Activated CD4-positive, alpha-beta T cell treated with anti-CD3 and anti-CD28 coated beads, Interleukin-2, amount 50 U/mL, for 16 hours (primary cell): Measurements from ENCODE around the gene TMEM38B.
"Not testable (repeated sequence)": the region's sequence is repeated elsewhere in the genome, so short reads cannot be mapped to it uniquely, and the experiment has no call there.

Experiments used
- DNase-seq: peaks from one replicate; pipeline ENCODE4 v3.0.0-alpha.2; 2020

Gene TMEM38B

GRCh38 chr9:105683688-105684275 lies 10.6 kb upstream of the TMEM38B start:
- no peak for DNase-seq

DNA sequence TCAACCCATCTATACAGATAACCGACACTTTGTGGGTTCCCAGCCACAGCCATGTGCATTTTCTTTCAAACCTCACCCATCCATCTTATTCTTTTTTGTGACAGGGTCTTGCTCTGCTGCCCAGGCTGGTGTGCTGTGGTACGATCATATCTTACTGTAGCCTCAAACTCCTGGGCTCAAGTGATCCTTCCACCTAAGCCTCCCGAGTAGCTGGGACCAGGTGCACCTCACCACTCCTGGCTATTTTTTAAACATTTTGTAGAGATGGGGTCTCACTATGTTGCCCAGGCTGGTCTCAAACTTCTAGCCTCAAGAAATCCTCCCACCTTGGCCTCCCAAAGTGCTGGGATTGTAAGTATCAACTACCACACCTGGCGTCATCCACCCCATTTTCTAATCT lies 7.4 kb upstream of the TMEM38B start:
- DNase-seq = no peak

- DNase-seq = no peak
Measured at GRCh38 chr9:105690742-105691141, 3.6 kb upstream of the TMEM38B start.

- DNase-seq = peak; percentile 11
Measured at GRCh38 chr9:105693435-105694189, 729 bp upstream of the TMEM38B start.

DNA sequence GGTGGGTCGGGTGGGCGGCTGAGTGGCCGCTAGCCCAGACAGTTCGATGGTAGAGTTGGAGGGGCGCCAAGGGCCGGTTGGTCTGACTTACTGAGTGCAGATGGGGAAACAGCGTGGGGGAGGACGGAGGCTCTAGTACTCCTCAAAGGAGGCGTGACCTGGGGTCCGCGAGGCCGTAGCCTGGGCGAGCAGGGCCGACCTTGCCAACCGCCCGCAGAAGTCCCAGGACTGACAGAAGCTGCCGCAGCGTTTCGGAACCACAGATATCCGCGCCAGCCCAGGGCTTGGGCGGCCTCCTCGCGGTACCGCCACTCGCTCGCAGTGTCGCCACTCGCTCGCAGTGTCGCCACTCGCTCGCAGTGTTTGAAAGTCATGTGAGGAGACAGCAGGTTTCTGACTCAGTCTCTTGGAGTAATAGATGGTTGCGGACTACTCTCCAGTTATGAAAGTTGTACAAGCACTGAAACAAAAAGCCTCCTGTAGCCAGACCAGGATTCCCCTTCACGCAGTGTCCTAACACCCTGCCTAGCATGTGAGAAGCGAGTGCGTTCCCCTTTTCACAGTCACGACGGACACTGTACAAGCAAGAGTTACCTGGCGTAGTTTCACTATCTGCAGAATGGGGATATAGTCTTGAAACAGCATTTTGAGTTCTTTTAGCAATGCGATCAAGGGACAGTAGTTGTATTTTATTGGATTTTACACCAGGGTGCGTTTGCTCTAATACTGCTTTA lies 674 bp downstream of the TMEM38B start:
- peak; percentile 59 for DNase-seq

- no peak for DNase-seq
Measured at GRCh38 chr9:105696219-105696793, 2.0 kb downstream of the TMEM38B start.

- DNase-seq = no peak
Measured at GRCh38 chr9:105697871-105698270, 3.5 kb downstream of the TMEM38B start.

DNA sequence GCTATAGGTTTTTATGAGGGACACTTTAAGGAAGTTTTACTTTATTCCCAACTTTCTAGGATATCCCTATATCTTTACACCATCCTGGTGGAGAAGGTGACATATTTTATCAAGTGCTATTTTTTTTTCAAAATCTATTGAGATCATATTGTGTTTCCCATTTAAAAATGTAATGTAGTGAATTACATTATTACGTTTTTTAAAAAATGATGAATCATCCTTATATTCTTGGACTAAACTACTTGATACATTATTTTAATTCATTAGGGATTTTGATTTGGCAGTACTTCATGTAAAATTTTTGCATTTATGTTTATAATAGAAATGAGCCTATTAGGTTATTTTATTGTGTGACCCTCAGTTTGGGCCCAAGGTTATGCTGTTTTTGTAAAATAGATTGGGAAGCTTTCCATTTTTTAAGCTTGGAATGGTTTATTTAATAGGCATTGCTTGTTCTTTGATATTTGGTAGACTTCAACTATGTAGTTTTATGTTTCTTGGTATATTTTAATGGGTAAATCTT lies 4.1 kb downstream of the TMEM38B start:
- no peak for DNase-seq

GRCh38 chr9:105700668-105701067 lies 6.3 kb downstream of the TMEM38B start:
- no peak for DNase-seq

DNA sequence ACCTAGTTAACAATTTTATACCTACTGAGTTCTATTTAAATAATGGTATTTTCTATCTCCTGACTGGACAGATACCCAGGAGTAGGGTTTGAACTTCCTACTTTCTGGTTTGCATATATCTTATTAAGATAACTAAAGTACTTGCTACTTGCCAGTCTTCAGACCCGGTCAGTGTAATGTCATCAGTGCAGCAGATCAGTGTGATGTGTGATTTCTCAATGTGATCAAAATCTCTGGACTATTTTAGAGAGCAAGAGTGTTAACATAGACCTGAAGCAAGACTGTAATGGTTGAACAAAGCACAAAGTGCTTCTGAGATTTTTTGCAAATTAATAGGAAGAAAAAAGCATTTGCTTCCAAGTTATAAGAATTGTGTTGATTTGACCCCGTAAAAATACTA lies 6.8 kb downstream of the TMEM38B start:
- no peak for DNase-seq

DNA sequence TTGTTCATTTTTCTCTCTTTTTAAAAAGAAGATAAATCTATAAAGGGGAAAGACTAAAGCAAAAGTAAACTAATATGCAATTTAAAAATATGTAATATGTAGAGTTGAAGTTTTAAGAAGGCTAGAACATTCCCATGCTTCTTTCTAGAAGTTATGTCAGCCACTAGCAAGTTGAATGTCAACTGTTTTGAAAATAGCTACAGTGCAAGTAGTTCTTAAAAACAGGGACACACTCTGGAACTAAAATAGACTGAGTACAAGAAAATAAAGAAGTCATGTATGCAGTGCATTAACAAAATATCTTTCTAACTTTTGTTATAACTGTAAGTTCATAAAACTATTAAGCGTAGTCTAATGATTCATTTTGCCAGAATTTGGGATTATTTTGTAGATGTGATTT lies 7.9 kb downstream of the TMEM38B start:
- DNase-seq = no peak

DNA sequence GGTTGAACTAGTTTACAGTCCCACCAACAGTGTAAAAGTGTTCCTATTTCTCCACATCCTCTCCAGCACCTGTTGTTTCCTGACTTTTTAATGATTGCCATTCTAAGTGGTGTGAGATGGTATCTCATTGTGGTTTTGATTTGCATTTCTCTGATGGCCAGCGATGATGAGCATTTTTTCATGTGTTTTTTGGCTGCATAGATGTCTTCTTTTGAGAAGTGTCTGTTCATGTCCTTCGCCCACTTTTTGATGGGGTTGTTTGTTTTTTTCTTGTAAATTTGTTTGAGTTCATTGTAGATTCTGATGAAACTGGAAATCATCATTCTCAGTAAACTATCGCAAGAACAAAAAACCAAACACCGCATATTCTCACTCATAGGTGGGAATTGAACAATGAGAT lies 9.3 kb downstream of the TMEM38B start:
- DNase-seq = not testable (repeated sequence)

DNA sequence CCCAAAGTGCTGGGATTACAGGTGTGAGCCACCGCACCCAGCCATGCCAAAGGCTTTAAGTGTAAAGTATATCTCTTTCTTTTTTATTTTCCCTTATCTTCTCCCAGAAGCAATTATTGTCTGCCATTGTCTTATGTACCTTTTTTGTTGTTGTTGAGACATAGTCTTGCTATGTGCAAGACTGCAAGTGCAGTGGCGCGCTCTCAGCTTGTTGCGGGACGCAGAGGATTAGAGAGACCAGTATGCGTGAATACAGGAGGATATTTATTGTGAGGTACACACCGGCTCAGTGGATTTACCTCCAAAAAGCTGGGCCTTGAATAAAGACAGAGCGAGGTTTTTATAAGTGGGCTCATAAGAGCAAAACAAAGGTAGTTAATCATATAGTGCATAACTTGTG lies 11.8 kb downstream of the TMEM38B start:
- DNase-seq = no peak

- DNase-seq = no peak
Measured at GRCh38 chr9:105708405-105708804, 14.1 kb downstream of the TMEM38B start.

- DNase-seq = no peak
Measured at GRCh38 chr9:105710638-105711037, 16.3 kb downstream of the TMEM38B start.

DNA sequence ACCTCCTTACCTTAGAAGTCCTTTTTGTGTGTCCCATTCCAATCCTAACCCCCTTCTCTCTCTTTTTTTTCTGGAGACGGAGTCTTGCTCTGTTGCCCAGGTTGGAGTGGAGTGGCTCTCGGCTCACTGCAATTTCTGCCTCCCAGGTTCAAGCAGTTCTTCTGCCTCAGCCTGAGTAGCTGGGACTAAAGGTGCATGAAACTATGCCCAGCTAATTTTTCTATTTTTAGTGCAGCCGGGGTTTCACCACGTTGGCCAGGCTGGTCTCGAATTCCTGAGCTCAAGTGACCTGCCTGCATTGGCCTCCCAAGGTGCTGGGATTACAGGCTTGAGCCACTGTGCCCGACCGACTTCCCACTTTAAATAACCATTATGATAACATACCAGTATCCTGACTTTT lies 17.5 kb downstream of the TMEM38B start:
- DNase-seq = no peak

- DNase-seq = no peak
Measured at GRCh38 chr9:105712297-105712696, 18.0 kb downstream of the TMEM38B start.

GRCh38 chr9:105712773-105713172 lies 18.4 kb downstream of the TMEM38B start:
- DNase-seq = no peak

DNA sequence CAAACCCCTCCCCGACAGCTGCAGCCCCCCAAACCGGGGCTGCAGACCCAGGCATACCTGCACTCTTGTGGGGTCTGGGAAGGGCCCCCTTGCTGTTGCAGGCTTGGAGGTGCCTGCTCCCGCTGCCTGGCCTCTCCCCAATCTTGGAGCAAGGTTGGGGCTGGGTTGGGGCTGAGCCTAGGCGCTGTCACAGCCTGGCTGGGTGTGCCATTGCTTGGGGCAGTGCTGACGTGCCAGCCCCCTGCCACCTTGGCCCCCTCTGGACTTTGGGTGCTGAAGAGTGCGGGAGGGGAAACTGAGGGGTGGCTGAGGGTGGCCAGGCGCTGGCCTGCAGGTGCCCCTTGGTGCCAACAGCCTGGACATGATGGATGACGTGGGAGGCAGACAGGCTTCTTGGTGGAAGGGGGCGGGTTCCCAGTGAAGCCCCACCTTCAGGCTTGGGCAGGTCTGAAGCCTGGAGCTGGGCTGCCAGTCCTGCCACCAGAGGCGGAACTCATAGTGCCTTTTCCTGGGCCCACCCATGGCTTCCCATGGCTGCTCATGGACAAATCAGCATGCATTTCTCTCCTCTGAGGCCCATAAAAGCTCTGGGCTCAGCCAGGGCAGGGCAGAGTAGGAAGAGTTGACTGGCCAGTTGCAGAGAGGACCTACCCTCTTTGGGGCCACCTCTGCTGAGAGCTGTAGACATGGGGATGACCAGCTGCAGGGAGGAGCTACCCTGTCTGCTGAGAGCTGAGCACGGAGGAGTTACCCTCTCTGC lies 19.1 kb downstream of the TMEM38B start:
- DNase-seq = no peak

- no peak for DNase-seq
Measured at GRCh38 chr9:105714020-105714331, 19.6 kb downstream of the TMEM38B start.

GRCh38 chr9:105716146-105716545 lies 21.8 kb downstream of the TMEM38B start:
- no peak for DNase-seq

DNA sequence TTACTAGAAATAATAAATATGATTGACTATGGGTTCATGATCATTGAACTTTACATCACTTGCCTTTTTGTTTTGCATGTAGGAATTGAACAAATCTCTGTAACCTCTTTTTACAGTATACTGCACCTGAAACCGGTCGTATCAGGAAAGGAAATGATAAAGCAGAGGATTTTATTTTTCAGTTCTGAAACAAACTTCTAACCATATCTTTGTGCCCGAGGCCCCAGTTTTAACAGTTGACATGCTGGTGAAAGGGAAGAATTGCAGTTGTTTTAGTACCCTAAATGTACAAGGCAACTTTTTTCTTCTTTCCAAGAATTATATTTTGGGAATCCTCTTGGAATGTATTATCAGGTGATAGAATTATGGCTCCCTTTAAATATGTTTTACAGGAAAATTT lies 27.8 kb downstream of the TMEM38B start:
- no peak for DNase-seq

DNA sequence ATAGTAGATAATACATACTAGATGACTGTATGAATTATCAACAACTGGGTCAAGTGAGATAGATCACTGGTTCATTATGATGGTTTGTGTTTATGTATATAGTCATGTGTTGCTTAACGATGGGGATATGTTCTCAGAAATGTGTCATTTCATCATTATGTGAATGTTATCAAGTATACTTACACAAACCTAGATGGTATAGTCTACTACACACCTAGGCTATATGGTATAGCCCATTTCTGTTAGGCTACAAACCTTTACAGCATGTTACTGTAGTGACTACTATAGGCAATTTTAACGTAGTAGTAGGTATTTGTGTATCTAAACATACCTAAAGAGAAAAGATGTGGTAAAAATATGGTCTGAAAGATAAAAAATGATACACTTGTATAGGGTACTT lies 31.0 kb downstream of the TMEM38B start:
- DNase-seq = no peak
